LNCaP clone FGC (cell line): Measurements from ENCODE around the gene ZNF275.

Source experiments
- DNase-seq: peaks from one replicate; pipeline ENCODE4 v3.0.0-alpha.2; 2011; ENCODE audit warnings: low read depth
- H3K4me3 ChIP-seq: 2 replicates; pipeline ENCODE4 v1.5.1; 2011; ENCODE audit warnings: mild to moderate bottlenecking, low read depth, low read length, control low read depth
- TF ChIP-seq, protein P1 (sequence below): IDR thresholded peaks from 2 replicates; pipeline ENCODE4 v1.5.1; 2012; ENCODE audit warnings: mild to moderate bottlenecking; ENCODE audit not compliant: control insufficient read depth, insufficient read depth; ENCODE audit errors: extremely low read depth

The ZNF275 gene

DNA sequence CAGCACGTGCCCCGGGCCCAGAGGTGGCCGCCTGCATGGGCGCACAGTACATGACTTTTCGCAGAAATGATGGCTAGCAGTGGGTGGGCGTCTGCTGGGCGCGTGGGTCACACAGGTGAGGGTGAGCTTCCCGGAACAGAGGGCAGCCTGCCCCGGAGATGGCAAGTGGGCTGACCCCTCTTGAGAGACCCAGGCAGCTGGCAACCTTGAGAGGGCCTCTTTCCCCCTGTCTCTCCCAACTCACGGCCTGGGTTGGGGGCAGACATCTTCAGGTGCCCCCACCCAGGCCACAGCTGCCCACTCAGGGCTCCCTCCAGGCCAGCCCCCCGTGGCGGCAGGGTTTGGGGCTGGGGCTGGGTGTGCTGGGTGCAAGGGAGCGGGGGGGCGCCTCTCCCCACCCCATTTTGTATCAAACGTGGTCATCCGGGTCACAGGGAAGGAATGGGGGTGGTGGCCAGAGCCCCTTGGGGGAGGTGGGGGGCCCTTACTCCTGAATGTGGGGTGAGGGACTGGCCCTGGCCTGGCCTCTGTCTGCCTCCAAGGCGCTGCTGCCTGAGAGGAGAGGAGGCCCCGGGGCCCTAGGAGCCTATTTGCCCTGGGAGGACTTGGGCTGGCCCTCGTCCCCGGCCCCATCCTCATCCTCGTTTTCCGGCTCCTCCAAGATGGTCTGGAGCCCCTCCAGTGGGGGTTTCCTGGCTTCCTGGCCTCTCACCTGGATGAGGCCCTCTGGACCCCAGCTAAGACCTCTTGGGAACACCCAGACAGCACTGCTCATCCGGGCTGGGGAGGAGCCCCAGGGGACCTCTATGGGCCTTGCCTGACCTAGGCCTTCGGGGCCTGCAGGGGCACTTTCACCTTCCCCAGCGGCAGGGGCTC is 62.6 kb downstream of the ZNF275 start:
- no peak overlapping the region for H3K4me3 ChIP-seq
- TF ChIP-seq, protein P1, sequence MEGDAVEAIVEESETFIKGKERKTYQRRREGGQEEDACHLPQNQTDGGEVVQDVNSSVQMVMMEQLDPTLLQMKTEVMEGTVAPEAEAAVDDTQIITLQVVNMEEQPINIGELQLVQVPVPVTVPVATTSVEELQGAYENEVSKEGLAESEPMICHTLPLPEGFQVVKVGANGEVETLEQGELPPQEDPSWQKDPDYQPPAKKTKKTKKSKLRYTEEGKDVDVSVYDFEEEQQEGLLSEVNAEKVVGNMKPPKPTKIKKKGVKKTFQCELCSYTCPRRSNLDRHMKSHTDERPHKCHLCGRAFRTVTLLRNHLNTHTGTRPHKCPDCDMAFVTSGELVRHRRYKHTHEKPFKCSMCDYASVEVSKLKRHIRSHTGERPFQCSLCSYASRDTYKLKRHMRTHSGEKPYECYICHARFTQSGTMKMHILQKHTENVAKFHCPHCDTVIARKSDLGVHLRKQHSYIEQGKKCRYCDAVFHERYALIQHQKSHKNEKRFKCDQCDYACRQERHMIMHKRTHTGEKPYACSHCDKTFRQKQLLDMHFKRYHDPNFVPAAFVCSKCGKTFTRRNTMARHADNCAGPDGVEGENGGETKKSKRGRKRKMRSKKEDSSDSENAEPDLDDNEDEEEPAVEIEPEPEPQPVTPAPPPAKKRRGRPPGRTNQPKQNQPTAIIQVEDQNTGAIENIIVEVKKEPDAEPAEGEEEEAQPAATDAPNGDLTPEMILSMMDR = no peak
- DNase-seq = no peak

DNA sequence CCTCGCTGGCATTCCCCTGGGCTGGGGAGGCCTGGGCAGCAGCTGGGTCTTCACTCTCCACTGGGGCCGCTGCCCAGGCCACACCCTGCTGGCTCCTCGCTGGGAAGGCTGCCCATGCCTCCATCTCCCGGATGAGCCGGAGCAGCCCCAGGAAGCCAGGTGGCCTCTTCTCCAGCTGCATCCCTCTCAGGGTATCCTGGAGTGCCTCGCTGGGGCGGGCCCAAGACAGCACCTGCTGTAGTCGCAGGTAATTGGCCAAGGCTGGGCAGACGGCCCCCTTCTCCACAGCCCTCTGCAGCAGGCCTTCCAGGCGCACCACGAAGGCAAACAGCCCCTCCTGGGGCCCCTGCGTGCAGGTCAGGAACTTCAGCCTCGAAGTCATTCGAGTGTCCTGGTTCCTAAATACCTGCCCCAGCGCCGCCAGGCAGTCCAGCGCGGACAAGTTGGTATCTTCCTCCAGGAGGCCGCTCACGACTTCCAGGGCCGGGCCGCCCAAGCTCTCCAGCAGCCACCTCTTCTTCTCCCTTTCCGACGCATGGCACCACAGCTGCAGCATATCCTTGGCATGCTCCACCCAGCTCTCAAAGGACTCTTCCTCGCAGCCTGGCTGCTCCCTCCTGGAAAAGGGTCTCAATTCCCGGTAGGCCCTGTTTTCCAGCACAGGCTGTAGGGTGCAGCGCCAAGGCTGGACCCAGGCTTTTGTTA is 63.5 kb downstream of the ZNF275 start:
- TF ChIP-seq, protein P1 = no peak
- DNase-seq = no peak
- no peak overlapping the region for H3K4me3 ChIP-seq

DNA sequence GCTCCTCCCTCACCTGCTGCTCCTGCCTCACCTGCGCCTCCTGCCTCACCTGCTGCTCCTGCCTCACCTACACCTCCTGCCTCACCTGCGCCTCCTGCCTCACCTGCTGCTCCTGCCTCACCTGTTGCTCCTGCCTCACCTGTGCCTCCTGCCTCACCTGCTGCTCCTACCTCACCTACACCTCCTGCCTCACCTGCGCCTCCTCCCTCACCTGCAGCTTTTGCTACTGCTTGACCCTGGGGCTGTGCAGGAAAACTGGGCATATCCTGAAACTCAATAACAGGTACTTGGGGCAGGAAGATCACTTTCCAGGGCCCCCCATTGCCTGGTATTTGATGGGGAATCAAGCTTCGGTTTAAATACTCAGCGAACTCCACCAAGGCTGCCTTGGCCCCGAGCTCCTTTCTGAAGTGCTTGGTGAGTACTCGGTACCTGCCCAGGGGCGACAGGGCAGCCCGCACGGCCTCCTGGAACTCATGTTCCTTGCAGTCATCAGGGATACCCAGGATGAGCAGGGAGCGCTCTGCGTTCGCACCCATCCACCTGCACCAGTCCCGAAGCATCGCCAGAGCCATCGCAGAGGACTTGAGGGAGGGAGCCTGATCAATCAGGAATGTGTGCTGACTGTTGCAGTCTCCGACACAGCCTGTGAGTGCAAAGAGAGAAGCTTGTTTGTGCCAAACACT is 64.5 kb downstream of the ZNF275 start:
- TF ChIP-seq, protein P1 = no peak
- DNase-seq = no peak
- no peak overlapping the region for H3K4me3 ChIP-seq

DNA sequence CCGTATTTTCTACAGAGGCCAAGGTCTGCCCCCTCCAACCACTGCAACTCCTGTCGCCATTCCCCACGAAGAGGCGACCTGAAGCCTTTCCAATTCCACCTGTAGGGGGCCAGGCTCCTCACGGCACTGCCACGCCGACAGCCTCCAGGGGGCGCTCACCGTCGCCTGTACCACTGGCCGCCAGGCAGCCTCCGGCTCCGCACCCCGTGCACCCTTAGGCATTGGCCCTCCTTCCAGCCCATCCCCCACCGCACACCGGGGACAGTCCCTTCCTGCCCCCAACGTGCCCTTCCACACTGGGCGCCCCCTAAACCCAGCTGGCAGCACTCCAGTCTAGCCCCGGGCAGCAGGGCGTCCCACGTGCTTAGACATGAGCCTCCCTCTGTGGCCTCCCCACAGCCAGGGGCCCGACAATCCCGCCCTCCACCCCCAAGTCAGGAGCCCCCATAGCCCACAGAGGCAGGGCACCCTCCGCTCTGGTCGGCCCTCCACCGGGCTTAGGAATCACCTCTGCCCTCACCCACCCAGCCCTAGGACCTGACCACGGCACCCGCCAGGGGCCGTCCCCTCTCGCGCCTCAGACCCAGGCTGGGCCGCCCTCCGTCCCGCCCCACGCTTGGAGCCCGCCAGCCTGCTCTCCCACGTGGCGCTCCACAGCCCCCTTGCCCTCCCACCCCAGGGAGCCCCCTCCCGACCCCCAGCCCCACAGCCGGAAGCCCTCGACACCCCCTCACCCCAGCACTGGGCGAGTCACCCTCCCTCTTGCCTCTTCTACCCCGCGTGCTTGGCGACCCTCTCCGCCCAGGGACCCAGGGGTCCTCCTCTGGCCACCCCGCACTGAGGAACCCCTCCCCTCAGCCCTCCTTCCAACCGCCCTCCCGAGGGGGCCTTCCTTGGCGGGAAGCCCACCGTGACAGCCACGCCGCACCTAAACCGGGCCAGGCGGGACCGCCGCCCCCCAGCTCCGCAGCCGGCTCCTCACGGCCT is 66.5 kb downstream of the ZNF275 start:
- TF ChIP-seq, protein P1 = peak; percentile 84
- no peak overlapping the region for H3K4me3 ChIP-seq
- DNase-seq = no peak

DNA sequence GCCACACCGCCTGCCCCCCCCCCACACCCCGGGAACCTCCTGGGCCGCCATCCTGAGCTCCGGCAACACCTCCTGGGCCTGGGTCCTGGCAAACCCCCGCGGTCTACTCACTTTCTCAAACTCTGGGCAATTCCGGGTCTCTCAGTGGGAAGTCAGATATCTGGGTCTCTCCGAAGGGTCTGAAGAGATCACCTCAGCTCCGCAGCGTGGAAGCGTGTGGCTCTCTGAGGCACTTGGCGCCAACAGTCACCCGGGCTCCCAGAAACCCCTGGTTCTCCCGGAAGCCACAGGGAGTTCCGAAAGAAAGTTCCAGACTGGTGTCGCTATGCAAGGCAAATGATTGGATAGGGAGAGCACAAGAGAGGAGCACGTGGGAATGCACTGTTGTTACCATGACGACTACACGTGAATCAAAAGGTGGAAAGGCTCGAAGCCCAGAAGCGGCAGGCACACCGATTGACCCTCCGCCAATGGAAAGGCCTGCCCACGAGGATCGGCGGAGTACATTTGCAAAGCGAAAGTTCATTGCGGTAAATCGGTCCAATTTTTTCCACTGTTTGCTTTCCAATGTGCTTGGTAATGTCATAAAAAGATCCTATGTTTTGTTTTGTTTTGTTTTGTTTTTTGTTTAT is 67.3 kb downstream of the ZNF275 start, which contains the start of gene PNMA6E:
TSS of gene PNMA6E (minus strand) at position 218 of the 632 bp plus-strand sequence. CDS start 2,501 bp downstream, outside the sequence.
- DNase-seq = no peak
- TF ChIP-seq, protein P1 = no peak
- H3K4me3 ChIP-seq = no peak within 1 kb of the TSS
